ENCODE results near the gene SHISA5.

GRCh38 chr3:48535578-48535977, 31.6 kb upstream of the SHISA5 start:
- TF ChIP-seq EZH2phosphoT487 (IDR thresholded peaks at IDR 0.05; ENCODE audit: low read depth, severe bottlenecking, unreplicated experiment) (no peak), CTCF (IDR thresholded peaks at IDR 0.05; ENCODE audit: poor library complexity) (no peak)
